DMS53 treated with DMSO at 0.1 percent for 48 hours (cell line): ENCODE measurements around the gene ETFA.

Experiments
- DNase-seq: peaks from one replicate; lab custom pipeline; 2025; ENCODE audit not compliant: unreplicated experiment; lab: John Stamatoyannopoulos, UW

The ETFA gene

DNA sequence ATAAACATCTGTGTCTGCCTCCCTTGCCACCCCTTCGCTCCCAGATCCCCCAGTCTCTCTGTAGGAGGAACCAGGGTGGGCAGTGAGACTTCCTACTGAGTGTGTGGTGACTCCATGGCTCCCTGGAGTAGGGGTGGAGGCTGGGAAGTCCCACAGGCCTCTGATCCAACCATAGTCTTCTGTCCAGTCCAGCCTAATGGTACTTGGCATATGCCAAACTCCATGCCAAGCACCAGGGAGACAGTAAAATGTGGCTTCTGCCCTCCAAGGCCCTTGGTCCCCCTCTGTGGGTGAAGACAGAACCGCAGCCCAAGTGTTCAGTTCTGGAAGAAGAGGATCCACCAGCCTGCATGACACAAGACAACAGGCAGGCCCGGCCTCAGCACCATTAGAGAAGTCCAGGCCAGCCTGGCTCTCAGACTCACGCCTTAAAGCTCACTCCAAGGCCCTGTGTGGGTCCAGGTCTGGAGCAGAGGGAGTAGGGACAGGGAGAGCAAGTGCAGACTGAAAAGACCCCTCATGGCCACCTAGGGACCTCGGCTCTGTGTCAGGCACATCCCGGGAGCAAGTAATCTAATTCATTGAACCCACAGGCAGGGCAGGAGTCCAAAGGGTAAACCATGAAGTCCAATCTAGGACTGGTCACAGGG lies 112.7 kb downstream of the ETFA start:
- DNase-seq: no peak

DNA sequence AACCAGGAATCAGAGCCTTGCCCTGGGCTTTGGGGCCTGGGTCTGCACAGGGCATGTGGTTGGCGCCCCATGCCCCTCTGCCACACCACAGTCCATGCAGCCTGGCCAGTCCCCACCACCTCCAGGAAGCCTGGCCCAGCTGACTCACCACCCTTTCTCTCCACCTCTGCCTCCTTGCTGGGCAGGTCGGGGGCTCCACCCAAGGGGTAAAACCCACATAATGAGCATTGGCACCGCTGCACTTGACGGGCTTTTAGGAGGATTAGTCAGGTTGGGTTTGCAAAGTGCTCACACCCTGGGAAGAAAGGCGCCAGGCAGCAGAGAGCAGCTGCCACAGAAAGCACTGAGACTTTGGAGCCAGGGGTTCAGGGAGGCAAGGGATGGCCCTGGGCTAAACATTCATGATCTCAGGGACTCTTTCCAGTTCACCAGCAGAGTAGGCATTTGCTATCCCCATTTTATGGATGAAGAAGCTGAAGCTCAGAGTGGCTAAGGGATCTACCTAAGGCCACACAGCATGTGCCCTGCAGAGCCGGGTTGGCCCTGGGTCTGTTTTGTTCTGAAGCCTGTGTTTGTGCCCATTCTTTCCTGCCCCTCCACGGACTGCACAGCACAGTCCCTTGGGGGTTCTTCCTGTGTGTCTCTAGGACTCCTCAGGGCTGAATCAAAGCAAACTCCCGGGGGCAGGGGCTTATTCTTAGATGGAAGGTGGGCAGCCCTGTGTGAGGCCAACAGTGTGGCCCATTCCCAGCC lies 113.4 kb downstream of the ETFA start:
- DNase-seq: no peak

DNA sequence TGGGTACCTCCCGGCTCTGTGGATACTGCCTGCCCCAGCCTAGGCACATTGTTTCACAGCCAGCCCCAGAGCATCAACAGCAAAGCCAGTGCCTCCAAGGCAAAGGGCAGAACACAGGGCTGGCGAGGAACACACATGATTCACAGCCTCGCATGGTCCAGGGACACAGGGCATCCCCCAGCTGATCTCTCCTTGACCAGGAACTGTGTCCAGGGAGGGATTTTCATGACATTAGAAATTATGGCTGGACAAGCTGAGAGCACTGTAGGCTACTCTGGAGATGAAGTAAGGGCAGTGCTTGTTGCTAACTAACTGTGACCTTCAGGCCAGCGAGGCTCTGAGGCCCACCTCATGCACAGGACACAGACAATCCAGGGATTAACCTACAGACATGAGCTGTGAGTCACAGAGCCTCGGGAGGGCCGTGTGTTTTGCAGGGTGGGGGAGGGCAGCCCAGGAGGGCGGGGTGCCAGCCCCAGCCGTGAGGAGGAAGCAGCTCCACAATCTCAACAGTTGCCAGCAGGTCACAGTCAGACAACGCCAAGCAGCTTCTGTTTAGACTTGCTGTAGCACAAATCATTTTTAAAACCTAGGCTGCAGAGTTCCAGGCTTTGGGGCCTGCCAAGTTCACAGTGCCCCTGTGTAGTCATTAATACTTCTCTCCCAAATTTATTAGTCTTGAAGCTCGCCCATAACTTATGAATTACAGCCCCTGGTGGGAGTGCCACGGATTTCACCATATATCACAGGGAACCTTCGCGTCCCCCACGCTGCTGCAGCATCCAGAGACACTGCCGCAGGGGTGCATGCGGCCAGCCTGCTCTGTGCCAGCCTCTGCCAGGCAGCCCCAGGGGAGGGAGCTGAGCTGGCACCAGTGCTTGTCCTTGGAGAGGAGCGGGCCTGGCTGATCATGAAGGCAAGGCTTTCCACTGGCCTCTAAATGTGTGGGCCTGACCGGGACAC lies 114.7 kb downstream of the ETFA start:
- DNase-seq: peak; percentile 23

DNA sequence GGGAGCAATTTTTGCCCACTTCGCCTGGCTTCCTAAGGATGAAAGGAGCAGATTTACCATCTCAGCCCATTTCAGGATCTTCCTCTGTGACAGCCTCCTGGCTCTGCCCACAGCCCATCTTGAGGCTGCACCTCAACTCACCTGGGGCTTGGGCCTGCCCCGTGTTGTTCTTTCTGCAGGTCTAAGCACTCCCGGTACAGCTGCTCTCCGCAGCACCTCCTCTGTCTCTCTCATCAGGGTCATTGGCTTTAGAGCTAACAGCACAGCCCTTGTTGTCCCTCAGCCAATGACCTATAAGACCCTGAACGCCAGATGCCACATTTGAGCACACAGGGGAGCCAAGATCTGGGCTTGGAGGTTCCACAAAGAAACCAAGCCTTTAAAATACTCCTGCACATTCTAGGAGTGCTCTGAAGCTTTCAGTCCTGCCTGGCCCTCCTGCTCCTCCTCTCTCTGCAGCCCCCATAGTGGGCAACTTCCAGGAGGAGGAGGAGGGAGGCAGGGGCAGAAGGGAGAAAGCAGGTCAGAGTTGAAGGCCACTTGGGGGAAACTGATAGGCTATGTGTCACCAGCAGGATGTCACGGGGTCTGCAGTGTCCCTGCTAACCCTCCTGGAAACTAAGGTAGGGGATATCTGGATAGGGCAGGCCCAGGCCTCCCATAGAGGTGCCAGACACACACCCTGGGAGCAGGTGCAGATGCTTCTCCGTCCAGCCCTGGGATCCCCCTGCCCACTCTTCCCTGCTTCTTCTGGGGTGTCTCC lies 115.6 kb downstream of the ETFA start:
- DNase-seq: no peak

DNA sequence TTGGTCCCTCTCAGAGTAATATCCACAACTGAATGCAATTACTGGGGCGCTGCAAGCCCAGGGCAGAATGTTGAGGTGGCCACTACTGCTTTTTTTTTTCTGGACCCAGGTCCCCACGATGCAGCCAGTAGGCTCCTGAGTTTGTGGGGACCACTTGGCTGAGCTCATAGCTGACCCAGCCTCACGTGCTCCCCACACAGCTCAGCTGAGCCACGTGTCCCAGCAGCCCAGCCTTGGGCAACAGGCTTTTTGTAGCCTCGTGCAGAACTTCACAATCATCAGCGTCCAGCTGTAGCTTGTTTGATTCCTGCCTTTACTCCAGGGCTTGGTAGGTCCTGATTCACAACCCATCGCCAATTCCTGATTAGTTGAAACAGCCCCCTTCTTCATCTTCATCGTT lies 117.3 kb downstream of the ETFA start:
- no peak for DNase-seq

DNA sequence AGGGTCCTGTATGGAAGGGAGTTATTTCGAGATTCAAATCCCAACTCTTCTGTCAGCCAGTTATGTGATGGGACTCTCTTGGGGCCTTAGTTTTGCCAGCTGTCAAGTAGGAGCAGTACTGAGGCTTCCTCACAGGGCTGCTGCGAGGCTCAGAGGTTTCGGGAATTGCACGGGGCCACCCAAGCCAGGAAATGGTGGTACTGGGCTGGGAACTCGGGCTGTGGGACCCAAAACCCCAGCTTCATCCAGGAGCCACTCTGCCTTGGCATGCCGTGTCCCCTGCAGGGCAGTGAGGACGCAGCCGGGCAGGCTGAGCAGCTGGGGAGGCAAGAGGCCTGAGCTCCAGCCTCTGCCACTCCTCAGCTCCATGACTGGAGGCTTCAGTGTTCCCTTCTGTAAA lies 118.6 kb downstream of the ETFA start:
- DNase-seq: no peak

DNA sequence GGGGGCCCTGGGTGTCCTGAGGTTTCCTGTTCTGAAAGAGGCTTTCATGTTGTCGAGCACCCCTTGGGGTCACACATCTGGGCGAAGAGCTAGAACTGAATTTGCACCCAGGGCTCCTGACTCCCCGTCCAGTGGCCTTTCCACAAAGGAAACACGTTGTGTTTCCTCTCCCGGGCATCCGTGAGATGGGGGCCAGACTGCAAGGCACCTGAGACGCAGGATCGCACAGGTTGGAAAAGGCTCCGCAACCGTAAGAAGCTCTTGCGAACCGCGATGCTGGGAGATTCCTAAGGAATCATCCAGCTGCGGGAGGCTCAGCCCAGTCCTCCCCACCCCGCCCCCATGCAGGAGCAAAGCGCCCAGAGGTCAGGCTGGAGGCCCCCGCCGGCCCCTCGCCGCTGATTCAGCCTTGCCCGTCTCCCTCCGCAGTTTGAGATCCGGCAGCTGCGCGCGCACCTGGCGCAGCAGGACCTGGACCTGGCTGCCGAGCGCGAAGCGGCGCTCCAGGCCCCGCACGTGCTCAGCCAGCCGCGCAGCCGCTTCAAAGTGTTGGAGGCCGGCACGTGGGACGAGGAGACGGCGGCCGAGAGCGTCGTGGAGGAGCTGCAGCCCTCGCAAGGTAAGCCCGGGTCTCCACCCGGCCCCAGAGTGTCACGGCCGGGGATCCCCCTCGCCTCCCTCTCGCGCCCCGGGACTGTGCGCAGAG lies 119.6 kb downstream of the ETFA start:
- peak; percentile 4 for DNase-seq

DNA sequence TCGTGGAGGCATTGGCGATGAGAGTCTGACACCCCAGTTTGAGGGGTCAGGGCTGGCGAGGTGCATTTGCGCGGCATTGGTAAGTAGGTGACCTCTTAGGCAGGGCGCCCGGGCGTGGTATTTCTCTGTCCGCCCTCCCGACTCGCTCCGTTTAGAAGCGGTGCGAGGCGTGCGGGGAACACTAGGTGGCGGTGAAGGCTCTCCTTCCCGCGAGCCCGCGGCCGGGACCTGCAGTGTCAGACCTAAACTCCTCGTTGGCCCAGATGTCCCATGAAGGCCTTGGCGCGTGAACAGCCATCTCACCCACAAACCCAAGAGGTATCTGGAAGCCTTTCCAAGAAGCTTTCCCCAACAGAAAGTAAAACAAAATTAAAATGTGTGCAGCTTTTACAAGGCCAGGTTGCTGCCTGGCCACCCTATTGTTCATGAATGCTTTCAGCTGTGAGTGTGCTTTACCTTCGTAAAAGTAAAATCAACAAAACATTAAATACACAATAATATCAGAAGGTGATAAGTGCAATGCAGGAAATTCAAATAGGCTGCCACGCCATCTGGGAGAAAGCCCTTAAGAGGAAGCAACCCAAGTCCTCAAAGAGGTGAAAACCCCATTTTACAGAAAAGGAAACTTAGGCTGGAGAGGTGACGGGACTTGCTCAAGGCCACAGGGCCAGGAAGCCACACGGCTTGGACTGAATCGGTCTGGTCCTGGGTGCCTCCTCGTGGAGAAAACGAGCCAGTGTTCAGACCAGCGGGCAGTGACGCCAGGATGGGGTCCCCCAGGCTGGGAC lies 120.3 kb downstream of the ETFA start:
- DNase-seq: peak; percentile 51

DNA sequence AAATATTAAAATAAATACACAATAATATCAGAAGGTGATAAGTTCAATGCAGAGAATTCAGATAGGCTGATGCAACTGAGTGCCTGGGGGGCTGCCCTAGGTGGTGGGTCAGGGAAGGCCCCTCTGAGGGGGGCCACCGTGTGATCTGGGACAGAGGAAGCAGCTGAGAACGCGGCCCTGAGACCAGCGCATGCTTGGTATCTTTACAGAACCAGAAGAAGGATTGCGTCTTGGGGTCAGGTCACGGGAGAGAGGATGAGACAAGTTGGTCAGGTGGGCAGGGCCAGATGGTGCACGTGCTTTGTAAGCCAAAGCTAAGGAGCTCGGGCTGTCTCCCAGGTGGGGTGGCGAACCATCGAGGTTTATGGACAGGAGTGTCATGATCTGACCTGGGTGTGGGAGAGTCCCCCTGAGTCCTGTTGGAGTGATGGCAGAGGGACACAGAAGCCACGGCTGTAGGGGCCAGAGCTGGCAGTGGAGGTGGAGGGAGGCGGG lies 121.2 kb downstream of the ETFA start:
- no peak for DNase-seq

DNA sequence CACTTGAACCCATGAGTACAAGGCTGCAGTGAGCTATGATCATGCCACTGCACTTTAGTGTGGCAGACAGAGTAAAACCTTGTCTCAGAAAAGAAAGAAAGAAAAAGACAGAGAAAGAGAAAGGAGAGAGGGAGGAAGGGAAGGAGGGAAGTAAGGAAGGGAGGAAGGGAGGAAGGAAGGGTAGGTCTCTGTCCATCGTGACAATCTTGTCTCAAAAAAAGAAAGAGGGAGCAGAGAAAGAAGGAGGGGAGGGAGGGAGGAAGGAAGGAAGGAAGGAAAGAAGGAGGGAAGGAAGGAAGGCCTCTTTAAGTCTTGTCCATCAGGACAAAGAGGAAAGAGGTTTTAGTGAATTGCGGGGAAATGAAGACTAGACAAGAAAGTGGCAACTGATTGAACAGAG lies 122.2 kb downstream of the ETFA start:
- no peak for DNase-seq

DNA sequence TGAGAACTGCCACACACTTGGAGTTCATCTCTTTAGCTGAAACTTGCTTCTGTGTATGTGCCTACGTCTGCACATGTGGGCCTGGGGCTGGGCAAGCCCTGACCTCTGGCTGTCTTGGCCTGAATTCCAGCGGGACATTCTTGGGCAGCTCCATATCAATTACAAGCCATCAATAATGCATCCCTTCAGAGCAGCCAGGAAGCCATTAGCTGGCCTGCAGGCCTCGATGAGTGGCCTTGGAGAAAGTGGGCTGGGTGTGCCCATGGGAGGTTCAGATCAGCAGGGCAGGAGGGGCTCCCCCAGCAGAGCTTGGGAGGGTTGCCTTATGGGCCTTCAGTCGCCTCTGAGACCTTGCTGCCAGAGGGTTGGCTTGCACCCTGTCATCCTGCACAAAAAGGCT lies 124.1 kb downstream of the ETFA start:
- no peak for DNase-seq

DNA sequence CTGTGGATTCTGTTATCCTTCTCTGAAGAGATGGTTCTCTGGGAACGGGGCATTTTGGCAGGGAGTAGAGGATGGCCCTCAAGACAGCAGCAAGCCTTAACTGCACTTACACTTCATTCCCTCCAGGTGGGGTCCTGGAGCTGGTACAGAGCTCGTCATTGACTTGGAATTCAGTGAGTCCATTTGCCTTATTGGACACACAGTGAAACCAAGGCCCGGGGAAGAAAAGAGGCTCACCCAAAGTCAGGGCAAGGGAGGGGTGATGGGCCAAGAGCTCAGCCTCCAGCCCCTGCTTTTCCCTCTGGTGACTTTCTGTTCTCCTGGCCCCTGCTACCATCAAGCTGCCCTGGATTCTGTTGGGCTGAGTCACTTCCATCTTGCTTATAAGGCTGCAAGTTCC lies 125.6 kb downstream of the ETFA start:
- peak; percentile 16 for DNase-seq

DNA sequence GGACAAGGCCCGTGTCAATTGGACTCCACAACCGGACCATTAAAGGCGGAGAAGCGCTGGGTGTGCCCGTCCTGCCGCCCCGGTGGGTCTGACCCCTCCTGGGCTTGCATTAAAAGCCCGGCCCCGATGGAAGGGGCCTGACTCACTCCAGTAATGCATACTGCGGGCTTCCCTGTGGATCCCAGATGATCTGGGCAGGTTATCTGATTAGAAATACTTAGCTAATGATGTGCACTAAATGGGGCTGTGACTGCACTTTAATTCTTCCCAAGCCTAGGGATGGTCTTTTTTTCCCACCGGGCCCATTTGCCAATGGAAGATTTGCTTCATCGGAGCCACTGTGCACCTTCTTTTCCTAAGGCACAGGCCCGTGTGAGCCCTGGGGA lies 126.6 kb downstream of the ETFA start:
- no peak for DNase-seq

DNA sequence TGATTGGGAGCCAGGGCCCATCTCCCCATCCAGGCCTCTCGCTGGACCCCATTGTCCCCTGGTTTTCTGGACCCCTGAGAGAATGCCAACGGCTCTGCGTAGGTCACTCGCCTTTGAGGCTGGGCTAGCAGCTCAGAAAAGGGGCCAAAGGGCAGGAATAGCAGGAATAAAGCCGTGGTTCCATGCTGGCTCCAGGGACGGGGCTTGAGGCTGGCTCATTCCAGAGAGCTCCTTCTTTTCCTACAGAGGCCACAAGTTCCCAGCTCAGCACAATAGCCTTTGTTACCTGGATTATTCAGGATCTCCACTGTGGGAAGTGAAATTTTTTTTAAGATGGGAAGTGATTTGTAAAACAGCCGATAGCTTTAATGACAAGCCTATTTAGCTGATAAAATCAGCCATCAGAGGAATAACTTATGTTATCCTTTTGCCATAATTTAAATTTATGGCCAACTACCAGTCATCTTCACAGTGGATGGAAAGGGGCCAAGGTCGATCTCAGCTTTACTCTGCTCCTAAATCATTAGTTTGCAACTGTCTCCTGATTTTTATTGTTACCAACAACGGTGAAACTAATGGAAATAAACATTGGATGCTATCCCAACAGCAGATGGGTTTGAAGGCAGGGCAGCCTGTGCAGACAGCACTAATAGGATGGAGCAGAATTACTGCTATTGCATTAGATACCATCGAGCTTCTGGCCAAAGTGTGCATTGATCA lies 127.2 kb downstream of the ETFA start:
- DNase-seq: no peak

DNA sequence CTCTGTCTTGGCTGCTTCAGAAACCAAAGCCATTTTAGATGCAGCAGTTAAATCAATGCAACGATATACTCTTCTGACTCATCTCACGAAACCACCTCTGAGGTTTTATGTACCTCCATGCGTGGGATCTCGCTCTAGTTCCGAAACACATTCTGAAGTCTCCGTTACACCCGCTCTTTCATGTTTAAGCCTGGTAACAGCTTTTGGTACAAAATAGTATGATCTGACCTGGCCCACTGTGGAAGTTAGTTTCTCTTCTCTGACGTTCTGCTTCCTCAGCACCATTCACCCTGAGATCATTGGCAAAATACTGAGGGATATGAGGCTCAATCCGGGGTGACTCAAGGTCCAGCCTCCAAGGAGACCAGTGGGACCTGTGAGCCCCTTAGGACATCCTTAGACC lies 129.6 kb downstream of the ETFA start:
- DNase-seq: no peak

DNA sequence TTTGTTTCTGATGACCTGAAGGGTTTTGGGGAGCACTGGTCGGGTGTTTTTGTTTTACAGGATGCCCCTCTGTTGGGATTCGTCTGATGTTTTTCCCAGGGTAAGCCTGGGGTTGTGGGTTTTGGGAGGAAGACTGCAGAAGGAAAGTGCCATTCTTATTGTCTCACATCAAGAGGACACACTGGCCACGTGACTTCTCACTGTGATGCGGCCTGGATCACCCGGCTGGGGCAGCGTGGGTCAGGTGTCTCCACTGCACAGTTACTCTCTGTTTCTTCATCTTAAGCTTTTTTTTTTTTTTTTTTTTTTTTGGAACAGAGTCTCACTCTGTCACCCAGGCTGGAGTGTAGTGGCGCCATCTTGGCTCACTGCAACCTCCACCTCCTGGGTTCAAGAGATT lies 130.9 kb downstream of the ETFA start:
- no peak for DNase-seq

DNA sequence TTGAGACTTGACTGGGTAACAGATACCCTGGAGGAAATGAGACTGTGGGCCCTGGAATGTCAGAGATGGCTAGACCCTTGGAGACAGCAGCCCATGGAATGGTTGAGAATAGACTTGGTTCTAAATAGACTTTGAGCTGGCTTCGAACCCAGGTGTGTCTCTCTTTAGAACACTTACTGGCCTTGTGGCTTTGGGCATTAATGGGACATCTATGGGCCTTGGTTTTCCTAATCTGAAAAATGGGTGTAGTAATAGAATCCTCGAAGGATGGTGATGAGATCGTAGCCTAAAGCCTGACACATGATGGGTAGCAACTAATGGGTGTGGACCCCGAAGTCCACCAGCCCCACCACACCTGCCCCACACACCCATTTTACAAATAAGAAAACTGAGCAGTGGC lies 132.2 kb downstream of the ETFA start:
- no peak for DNase-seq

DNA sequence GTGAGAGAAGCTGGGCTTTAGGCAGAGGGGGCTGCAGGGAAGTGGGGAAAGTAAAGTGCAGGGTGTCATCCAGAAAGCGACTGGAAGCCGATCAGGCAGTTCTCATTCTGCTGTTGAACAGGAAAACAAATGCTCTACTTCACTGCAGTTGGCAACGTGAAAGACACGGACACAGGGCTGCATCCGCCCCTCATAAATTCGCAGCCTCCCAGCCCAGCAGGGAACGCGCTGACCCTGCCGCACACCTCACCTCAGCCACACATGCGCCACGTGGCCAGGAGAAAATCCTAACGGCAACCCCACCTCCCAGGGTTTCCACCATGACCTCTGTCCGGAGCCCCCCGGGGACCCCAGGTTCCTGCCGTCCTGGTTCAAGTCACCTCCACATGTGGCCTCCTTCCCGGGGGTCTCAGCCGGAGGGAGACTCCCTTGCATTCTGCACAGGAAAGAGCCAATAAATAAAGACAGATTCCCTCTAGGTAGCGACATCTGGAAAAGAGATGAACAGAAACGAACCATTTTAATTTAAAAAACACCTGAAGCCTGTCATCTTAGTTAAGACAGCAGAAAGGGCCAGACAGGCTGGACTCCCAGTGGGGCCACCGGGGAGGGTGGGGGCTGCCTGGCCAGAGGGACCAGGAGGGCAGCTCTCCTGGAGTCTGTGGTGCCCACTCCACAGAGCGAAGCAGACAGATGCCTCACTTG lies 132.8 kb downstream of the ETFA start:
- no peak for DNase-seq
